ENCODE measurements around the gene BTBD2.

DNA sequence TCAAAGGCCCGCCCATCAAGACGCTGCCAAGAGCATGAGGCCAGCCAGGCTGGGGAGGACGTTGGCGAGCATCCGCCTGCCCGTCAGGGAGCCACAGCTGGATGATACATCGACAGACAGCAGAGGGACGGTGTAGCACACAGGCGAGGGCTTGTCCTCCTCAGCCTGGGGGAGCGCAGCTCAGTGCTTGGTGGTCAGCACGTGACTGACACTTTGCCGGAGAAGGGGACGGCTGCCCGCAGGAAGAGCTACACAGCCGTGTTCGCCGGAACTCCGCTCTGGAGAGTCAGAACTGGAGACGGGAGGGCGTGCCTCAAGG lies 40.4 kb downstream of the BTBD2 start:
- TF ChIP-seq POLR2AphosphoS5 (IDR thresholded peaks at IDR 0.05; ENCODE audit: low read depth, low read length) (no peak), TAF1 (IDR thresholded peaks at IDR 0.05; ENCODE audit: borderline replicate concordance, insufficient read depth, low read length) (no peak), SIN3A (IDR thresholded peaks at IDR 0.05; ENCODE audit: borderline replicate concordance, insufficient read depth, low read length) (no peak)
- TF ChIP-seq, protein P1, sequence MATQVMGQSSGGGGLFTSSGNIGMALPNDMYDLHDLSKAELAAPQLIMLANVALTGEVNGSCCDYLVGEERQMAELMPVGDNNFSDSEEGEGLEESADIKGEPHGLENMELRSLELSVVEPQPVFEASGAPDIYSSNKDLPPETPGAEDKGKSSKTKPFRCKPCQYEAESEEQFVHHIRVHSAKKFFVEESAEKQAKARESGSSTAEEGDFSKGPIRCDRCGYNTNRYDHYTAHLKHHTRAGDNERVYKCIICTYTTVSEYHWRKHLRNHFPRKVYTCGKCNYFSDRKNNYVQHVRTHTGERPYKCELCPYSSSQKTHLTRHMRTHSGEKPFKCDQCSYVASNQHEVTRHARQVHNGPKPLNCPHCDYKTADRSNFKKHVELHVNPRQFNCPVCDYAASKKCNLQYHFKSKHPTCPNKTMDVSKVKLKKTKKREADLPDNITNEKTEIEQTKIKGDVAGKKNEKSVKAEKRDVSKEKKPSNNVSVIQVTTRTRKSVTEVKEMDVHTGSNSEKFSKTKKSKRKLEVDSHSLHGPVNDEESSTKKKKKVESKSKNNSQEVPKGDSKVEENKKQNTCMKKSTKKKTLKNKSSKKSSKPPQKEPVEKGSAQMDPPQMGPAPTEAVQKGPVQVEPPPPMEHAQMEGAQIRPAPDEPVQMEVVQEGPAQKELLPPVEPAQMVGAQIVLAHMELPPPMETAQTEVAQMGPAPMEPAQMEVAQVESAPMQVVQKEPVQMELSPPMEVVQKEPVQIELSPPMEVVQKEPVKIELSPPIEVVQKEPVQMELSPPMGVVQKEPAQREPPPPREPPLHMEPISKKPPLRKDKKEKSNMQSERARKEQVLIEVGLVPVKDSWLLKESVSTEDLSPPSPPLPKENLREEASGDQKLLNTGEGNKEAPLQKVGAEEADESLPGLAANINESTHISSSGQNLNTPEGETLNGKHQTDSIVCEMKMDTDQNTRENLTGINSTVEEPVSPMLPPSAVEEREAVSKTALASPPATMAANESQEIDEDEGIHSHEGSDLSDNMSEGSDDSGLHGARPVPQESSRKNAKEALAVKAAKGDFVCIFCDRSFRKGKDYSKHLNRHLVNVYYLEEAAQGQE (IDR thresholded peaks at IDR 0.05; ENCODE audit: insufficient read depth in 1 of 2, low read depth in 2 of 2, low read length in 2 of 2) = no peak

Data from PFSK-1 (cell line).